GM12874 (cell line): Measurements from ENCODE around the gene MGAT4A.

ENCODE experiments used
- CTCF ChIP-seq: IDR thresholded peaks from 2 replicates; pipeline ENCODE4 v1.5.1; 2011; ENCODE audit warnings: low read depth, mild to moderate bottlenecking, control low read depth, low read length, moderate library complexity; ENCODE audit not compliant: insufficient read depth

Gene MGAT4A

GRCh38 chr2:98773907-98774306 lies 43.0 kb upstream of the MGAT4A start:
- no peak for TF ChIP-seq CTCF

- no peak for TF ChIP-seq CTCF
Measured at GRCh38 chr2:98773169-98773568, 42.2 kb upstream of the MGAT4A start.

- TF ChIP-seq CTCF = no peak
Measured at GRCh38 chr2:98772536-98772935, 41.6 kb upstream of the MGAT4A start.

- no peak for TF ChIP-seq CTCF
Measured at GRCh38 chr2:98771721-98772524, 41.0 kb upstream of the MGAT4A start.

DNA sequence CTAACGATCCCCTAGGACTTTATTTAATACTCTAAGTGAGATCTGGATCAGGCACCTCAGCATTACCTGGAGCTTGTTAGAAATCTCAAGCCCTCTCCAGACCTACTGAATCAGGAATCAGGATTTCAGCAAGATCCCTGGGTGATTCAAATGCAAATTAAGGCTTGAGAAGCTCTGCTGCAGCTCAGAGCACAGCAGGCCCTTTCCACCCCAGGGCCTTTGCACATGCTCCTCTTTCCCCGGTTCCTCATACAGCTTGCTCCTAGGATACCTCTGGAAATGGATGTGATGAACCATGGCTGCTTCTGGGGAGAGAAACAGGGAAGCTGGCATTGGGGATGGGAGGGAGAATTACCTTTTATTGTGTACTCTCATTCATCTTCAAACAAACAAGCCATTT lies 40.3 kb upstream of the MGAT4A start:
- no peak for TF ChIP-seq CTCF

GRCh38 chr2:98769784-98770183 lies 38.9 kb upstream of the MGAT4A start:
- no peak for TF ChIP-seq CTCF

DNA sequence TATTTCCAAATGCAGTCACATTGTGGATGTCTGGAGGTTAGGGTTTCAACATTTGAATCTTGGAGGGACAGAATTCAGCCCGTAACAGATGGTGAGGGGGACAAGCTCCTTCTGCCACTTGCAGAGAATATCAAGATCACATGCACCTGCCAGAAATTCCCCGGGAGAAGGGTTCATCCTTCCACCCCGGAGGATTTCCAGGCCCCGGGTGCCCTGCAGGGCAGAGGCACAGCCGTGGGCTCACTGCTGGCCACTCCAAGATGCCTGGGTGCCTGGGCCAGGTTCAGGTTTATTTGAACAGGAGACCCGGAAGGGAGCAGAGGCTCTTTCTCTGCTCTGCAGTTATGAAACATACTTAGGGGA lies 38.2 kb upstream of the MGAT4A start:
- TF ChIP-seq CTCF = no peak
